ENCODE results near the gene PEX6. TPM values are rescaled to one million over a fixed set of nuclear protein-coding genes. Genes with fewer than 3 reads are reported as not detected.

PEX6 gene
- polyA plus RNA-seq, 1 of the 3 experiments (the other 2 are of a cell fraction), result 15.3 TPM

GRCh38 chr6:42989923-42990322 lies 10.9 kb upstream of the PEX6 start:
- Histone ChIP-seq H3K9me3 (no peaks in the 10 kb centered on the region), H3K79me2 (ENCODE audit: insufficient read depth) (peaks cover 47% of the 10 kb centered on the region), H3K36me3 (replicated peaks in 1 of 2; ENCODE audit: control insufficient read depth in 1 of 2, insufficient read depth in 2 of 2, low read length in 1 of 2) (peaks cover 19 to 24% of the 10 kb centered on the region in 2 experiments), H2AFZ (ENCODE audit: low read depth) (no peak overlapping the region), H3K4me1 (ENCODE audit: control insufficient read depth in 1 of 2, insufficient read depth in 2 of 2, low read depth in 1 of 2, low read length in 1 of 2) (peaks cover 17 to 20% of the 10 kb centered on the region in 2 experiments; a peak in 3 of 4 replicates), H3K9me2 (no peaks in the 10 kb centered on the region), H3K4me2 (no peak overlapping the region), H3K4me3 (ENCODE audit: low read depth in 2 of 2, low read length in 1 of 2) (no peak overlapping the region), H3K9ac (no peak overlapping the region), H4K20me1 (ENCODE audit: insufficient read depth) (no peaks in the 10 kb centered on the region), H3K27ac (ENCODE audit: low read depth in 2 of 2, low read length in 1 of 2) (no peak overlapping the region), H3F3A (replicated peaks; ENCODE audit: insufficient read depth) (no peaks in the 10 kb centered on the region), H3K27me3 (ENCODE audit: insufficient read depth) (no peaks in the 10 kb centered on the region)
- 96% methylated on average over 5 of the region's 5 CpGs for WGBS (ENCODE audit: low lambda C conversion rate)
- TF ChIP-seq RFX5 (IDR thresholded peaks at IDR 0.05; ENCODE audit: low read length), result no peak
- TF ChIP-seq MXI1 (IDR thresholded peaks at IDR 0.05; ENCODE audit: low read depth, low read length), result no peak
- TF ChIP-seq TCF12 (IDR thresholded peaks at IDR 0.05), result no peak
- TF ChIP-seq ZBTB33 (IDR thresholded peaks at IDR 0.05; ENCODE audit: borderline replicate concordance, low read depth), result no peak
- TF ChIP-seq FOXJ3 (CRISPR knock-in tag; IDR thresholded peaks at IDR 0.05), result no peak
- no peak for TF ChIP-seq YY1 (IDR thresholded peaks at IDR 0.05; ENCODE audit: low read depth)
- TF ChIP-seq ELF1 (IDR thresholded peaks at IDR 0.05), result no peak
- no peak for TF ChIP-seq USF2 (IDR thresholded peaks at IDR 0.05; ENCODE audit: borderline replicate concordance, low read depth, low read length)
- TF ChIP-seq IRF3 (IDR thresholded peaks at IDR 0.05; ENCODE audit: low read depth, low read length), result no peak
- no peak for TF ChIP-seq RCOR1 (IDR thresholded peaks at IDR 0.05; ENCODE audit: low read length)
- TF ChIP-seq NFIC (IDR thresholded peaks at IDR 0.05; ENCODE audit: borderline replicate concordance), result no peak
- no peak for TF ChIP-seq FOSL2 (IDR thresholded peaks at IDR 0.05; ENCODE audit: borderline replicate concordance, low read depth)
- TF ChIP-seq USF1 (IDR thresholded peaks at IDR 0.05; ENCODE audit: borderline replicate concordance, low read depth), result no peak
- no peak for TF ChIP-seq GATA2 (CRISPR knock-in tag; IDR thresholded peaks at IDR 0.05)
- ChIA-PET CTCF (no interaction called here), POLR2A (no interaction called here)
- no peak for DNase-seq

Data from SK-N-SH (cell line).